Trophoblast cell (in vitro differentiated cells and primary cell): ENCODE measurements around the gene PTGIS.

ENCODE experiments used
- DNase-seq, 2 donors: peaks; one replicate each; pipeline ENCODE4 v3.0.0-alpha.2; 2016
- H2AFZ ChIP-seq: 2 replicates; pipeline ENCODE4 v1.6.1; 2013; ENCODE audit warnings: low read length, moderate library complexity, mild to moderate bottlenecking; ENCODE audit not compliant: insufficient read depth, poor library complexity
- H2AK5ac ChIP-seq: 2 replicates; pipeline ENCODE4 v1.6.1; 2013; ENCODE audit warnings: mild to moderate bottlenecking, low read length
- H2BK120ac ChIP-seq: 2 replicates; pipeline ENCODE4 v1.6.1; 2013; ENCODE audit warnings: low read length, mild to moderate bottlenecking, moderate library complexity; ENCODE audit not compliant: insufficient read depth, poor library complexity
- H2BK12ac ChIP-seq: 2 replicates; pipeline ENCODE4 v1.6.1; 2013; ENCODE audit warnings: mild to moderate bottlenecking, low read length, moderate library complexity
- H2BK5ac ChIP-seq: 2 replicates; pipeline ENCODE4 v1.6.1; 2013; ENCODE audit warnings: low read length, low read depth, moderate library complexity, mild to moderate bottlenecking; ENCODE audit not compliant: poor library complexity
- H3K14ac ChIP-seq: 2 replicates; pipeline ENCODE4 v1.6.1; 2013; ENCODE audit warnings: mild to moderate bottlenecking, low read length
- H3K18ac ChIP-seq: 2 replicates; pipeline ENCODE4 v1.6.1; 2013; ENCODE audit warnings: mild to moderate bottlenecking, low read length
- H3K23ac ChIP-seq: 2 replicates; pipeline ENCODE4 v1.6.1; 2013; ENCODE audit warnings: low read length
- H3K27ac ChIP-seq: 2 replicates; pipeline ENCODE4 v1.5.1; 2013; ENCODE audit warnings: low read depth, mild to moderate bottlenecking, inconsistent platforms, low read length, moderate library complexity
- H3K27me3 ChIP-seq: 2 replicates; pipeline ENCODE4 v1.6.1; 2013; ENCODE audit warnings: inconsistent platforms, mild to moderate bottlenecking, low read length, moderate library complexity; ENCODE audit not compliant: insufficient read depth
- H3K36me3 ChIP-seq, 2 experiments: 1 replicate in 1 of 2; 2 replicates in 1 of 2; pipeline ENCODE4 v1.6.1; 2013; ENCODE audit warnings: low read length in 2 of 2, mild to moderate bottlenecking in 2 of 2, moderate library complexity in 1 of 2; ENCODE audit not compliant: insufficient read depth in 2 of 2, control insufficient read depth in 1 of 2
- H3K4ac ChIP-seq: 2 replicates; pipeline ENCODE4 v1.6.1; 2013; ENCODE audit warnings: low read depth, mild to moderate bottlenecking, low read length, moderate library complexity
- H3K4me1 ChIP-seq, 2 experiments: 1 replicate in 1 of 2; 2 replicates in 1 of 2; pipeline ENCODE4 v1.6.1; 2013; ENCODE audit warnings: low read length in 2 of 2, mild to moderate bottlenecking in 2 of 2, moderate library complexity in 1 of 2; ENCODE audit not compliant: insufficient read depth in 2 of 2, control insufficient read depth in 1 of 2
- H3K4me2 ChIP-seq: 2 replicates; pipeline ENCODE4 v1.6.1; 2013; ENCODE audit warnings: inconsistent platforms, mild to moderate bottlenecking, low read length, moderate library complexity
- H3K4me3 ChIP-seq: 2 replicates; pipeline ENCODE4 v1.5.1; 2013; ENCODE audit warnings: mild to moderate bottlenecking, low read depth, low read length, inconsistent platforms
- H3K79me1 ChIP-seq: one replicate; pipeline ENCODE4 v1.6.1; 2013; ENCODE audit warnings: low read length
- H3K79me2 ChIP-seq: 2 replicates; pipeline ENCODE4 v1.6.1; 2013; ENCODE audit warnings: low read length, mild to moderate bottlenecking; ENCODE audit not compliant: control insufficient read depth, insufficient read depth, poor library complexity
- H3K9ac ChIP-seq: 2 replicates; pipeline ENCODE4 v1.6.1; 2013; ENCODE audit warnings: mild to moderate bottlenecking, low read length
- H3K9me3 ChIP-seq: 2 replicates; pipeline ENCODE4 v1.6.1; 2013; ENCODE audit warnings: low read depth, mild to moderate bottlenecking, control low read depth, inconsistent platforms, low read length; ENCODE audit not compliant: insufficient read depth
- H4K12ac ChIP-seq: 2 replicates; pipeline ENCODE4 v1.6.1; 2013; ENCODE audit warnings: low read depth, mild to moderate bottlenecking, low read length, moderate library complexity
- H4K8ac ChIP-seq: 2 replicates; pipeline ENCODE4 v1.6.1; 2013; ENCODE audit warnings: low read depth, mild to moderate bottlenecking, low read length, moderate library complexity
- H4K91ac ChIP-seq: one replicate; pipeline ENCODE4 v1.6.1; 2013; ENCODE audit warnings: low read depth, mild to moderate bottlenecking, low read length, moderate library complexity
- WGBS: extraction: QIAGEN DNeasy Blood & Tissue Kit; methylation state at CpG from one replicate; pipeline ENCODE4 v1.1.7; 2013; ENCODE audit warnings: missing lambda C conversion rate; ENCODE audit not compliant: insufficient read length, insufficient coverage; ENCODE audit errors: extremely low coverage; 5-methylcytosine and 5-hydroxymethylcytosine counted together

PTGIS gene

GRCh38 chr20:49476016-49476355 lies 92.0 kb downstream of the PTGIS start:
- Histone ChIP-seq H3K23ac (no peak overlapping the region), H2BK5ac (no peak overlapping the region), H3K4ac (no peak overlapping the region), H3K14ac (no peak overlapping the region), H3K4me1 (no peaks in the 10 kb centered on the region), H2AFZ (no peak overlapping the region), H2AK5ac (no peak overlapping the region), H3K27me3 (no peaks in the 10 kb centered on the region), H3K4me2 (no peak overlapping the region), H3K4me3 (no peak overlapping the region), H3K79me1 (no peaks in the 10 kb centered on the region), H4K91ac (no peak overlapping the region), H3K36me3 (no peaks in the 10 kb centered on the region), H2BK120ac (no peak overlapping the region), H4K12ac (no peak overlapping the region), H2BK12ac (no peak overlapping the region), H3K18ac (no peak overlapping the region), H3K27ac (no peak overlapping the region), H3K9ac (no peak overlapping the region), H3K9me3 (no peaks in the 10 kb centered on the region), H3K79me2 (no peaks in the 10 kb centered on the region), H4K8ac (no peak overlapping the region)
- no CpG with 5 or more reads among the region's 7 CpGs for WGBS
- DNase-seq: no peak

- WGBS: no CpG with 5 or more reads among the region's 6 CpGs
- Histone ChIP-seq H3K9ac (no peak overlapping the region), H2BK5ac (no peak overlapping the region), H4K8ac (no peak overlapping the region), H3K23ac (no peak overlapping the region), H3K79me2 (no peaks in the 10 kb centered on the region), H2BK12ac (no peak overlapping the region), H2AFZ (no peak overlapping the region), H4K12ac (no peak overlapping the region), H3K79me1 (no peaks in the 10 kb centered on the region), H3K36me3 (no peaks in the 10 kb centered on the region), H3K4me2 (no peak overlapping the region), H3K4ac (no peak overlapping the region), H3K4me3 (no peak overlapping the region), H3K9me3 (no peaks in the 10 kb centered on the region), H2BK120ac (no peak overlapping the region), H3K27ac (no peak overlapping the region), H3K14ac (no peak overlapping the region), H2AK5ac (no peak overlapping the region), H3K4me1 (no peaks in the 10 kb centered on the region), H3K18ac (no peak overlapping the region), H3K27me3 (no peaks in the 10 kb centered on the region), H4K91ac (no peak overlapping the region)
- no peak for DNase-seq
Measured at GRCh38 chr20:49475292-49476015, 92.5 kb downstream of the PTGIS start.

- WGBS: no CpG with 5 or more reads among the region's 5 CpGs
- H2AFZ ChIP-seq: no peak overlapping the region
- H4K8ac ChIP-seq: no peak overlapping the region
Measured at GRCh38 chr20:49471397-49471796, 96.5 kb downstream of the PTGIS start.

GRCh38 chr20:49470922-49471321 lies 97.0 kb downstream of the PTGIS start:
- Histone ChIP-seq H3K18ac (no peak overlapping the region), H3K9me3 (no peaks in the 10 kb centered on the region), H4K12ac (no peak overlapping the region), H3K4ac (no peak overlapping the region), H2AFZ (no peak overlapping the region), H2BK5ac (no peak overlapping the region), H3K4me1 (no peaks in the 10 kb centered on the region), H3K4me3 (no peak overlapping the region), H3K79me2 (no peaks in the 10 kb centered on the region), H3K27me3 (no peaks in the 10 kb centered on the region), H2BK12ac (no peak overlapping the region), H3K79me1 (no peaks in the 10 kb centered on the region), H3K4me2 (no peak overlapping the region), H3K23ac (no peak overlapping the region), H3K9ac (no peak overlapping the region), H3K27ac (no peak overlapping the region), H2BK120ac (no peak overlapping the region), H3K36me3 (no peaks in the 10 kb centered on the region), H3K14ac (no peak overlapping the region), H4K91ac (no peak overlapping the region), H4K8ac (no peak overlapping the region), H2AK5ac (no peak overlapping the region)
- WGBS: no CpG with 5 or more reads among the region's 6 CpGs
- no peak for DNase-seq

More at GRCh38 chr20:49471397-49471796, 96.5 kb downstream of the PTGIS start:
- no peaks in the 10 kb centered on the region for H3K79me2 ChIP-seq
- no peaks in the 10 kb centered on the region for H3K36me3 ChIP-seq
- H4K12ac ChIP-seq: no peak overlapping the region
- no peak overlapping the region for H2BK12ac ChIP-seq
- H3K79me1 ChIP-seq: no peaks in the 10 kb centered on the region
- H3K18ac ChIP-seq: no peak overlapping the region
- H3K27me3 ChIP-seq: no peaks in the 10 kb centered on the region
- H3K4me2 ChIP-seq: no peak overlapping the region
- H3K9me3 ChIP-seq: no peaks in the 10 kb centered on the region
- no peak overlapping the region for H3K14ac ChIP-seq
- no peaks in the 10 kb centered on the region for H3K4me1 ChIP-seq
- H3K9ac ChIP-seq: no peak overlapping the region
- H3K4me3 ChIP-seq: no peak overlapping the region
- H3K27ac ChIP-seq: no peak overlapping the region
- H2AK5ac ChIP-seq: no peak overlapping the region
- no peak overlapping the region for H4K91ac ChIP-seq
- H3K23ac ChIP-seq: no peak overlapping the region
- no peak overlapping the region for H2BK5ac ChIP-seq
- no peak overlapping the region for H3K4ac ChIP-seq
- H2BK120ac ChIP-seq: no peak overlapping the region
- no peak for DNase-seq
